WTC11 (cell line): ENCODE results near the gene LAMB4. TPM values are rescaled to one million over a fixed set of nuclear protein-coding genes. Genes with fewer than 3 reads are reported as not detected.

Experiments
- ATAC-seq: fragments of 200-7000 bp; cut with Tn5 transposase; 2 replicates; pipeline ENCODE4 v1.10.0; 2021; ENCODE audit warnings: mild to moderate bottlenecking, moderate library complexity
- CTCF ChIA-PET: fragments of 300-600 bp; sonication (Branson Sonifier 250); formaldehyde crosslinking; loops from one replicate; lab custom pipeline; 2021; ENCODE audit warnings: antibody characterized with exemption; lab: Charles Lee
- POLR2A ChIA-PET: fragments of 350-600 bp; sonication (Branson Sonifier 250); formaldehyde crosslinking; loops from one replicate; lab custom pipeline; 2021; ENCODE audit warnings: antibody characterized with exemption; lab: Charles Lee
- DNase-seq: peaks from one replicate; pipeline ENCODE4 v3.0.0; 2021; ENCODE audit warnings: low spot score
- H3K27ac Mint-ChIP-seq: 2 replicates; pipeline ENCODE4 v1.8.0; 2021; ENCODE audit warnings: mixed read lengths
- H3K27me3 Mint-ChIP-seq: 2 replicates; pipeline ENCODE4 v1.8.0; 2021; ENCODE audit warnings: low read depth, mild to moderate bottlenecking, moderate library complexity, mixed read lengths
- H3K36me3 Mint-ChIP-seq: 2 replicates; pipeline ENCODE4 v1.8.0; 2021; ENCODE audit warnings: mixed read lengths
- H3K4me1 Mint-ChIP-seq: 2 replicates; pipeline ENCODE4 v1.8.0; 2022; ENCODE audit warnings: mixed read lengths
- H3K4me3 Mint-ChIP-seq: 2 replicates; pipeline ENCODE4 v1.8.0; 2021; ENCODE audit warnings: mild to moderate bottlenecking, moderate library complexity, mixed read lengths
- H3K9me3 Mint-ChIP-seq: 2 replicates; pipeline ENCODE4 v1.8.0; 2021; ENCODE audit warnings: mixed read lengths
- ATF1 ChIP-seq: sonication (generic); formaldehyde crosslinking; IDR thresholded peaks from 2 replicates; pipeline ENCODE4 v1.8.1; 2023; ENCODE audit warnings: mild to moderate bottlenecking, moderate library complexity, missing genetic modification reagents
- ATF2 ChIP-seq: sonication (generic); formaldehyde crosslinking; IDR thresholded peaks from 2 replicates; pipeline ENCODE4 v1.8.1; 2022; ENCODE audit warnings: low read depth, missing genetic modification reagents, borderline replicate concordance
- CREB1 ChIP-seq: sonication (generic); formaldehyde crosslinking; IDR thresholded peaks from 2 replicates; pipeline ENCODE4 v1.8.0; 2023; ENCODE audit warnings: mild to moderate bottlenecking, missing genetic modification reagents
- E2F4 ChIP-seq: sonication (generic); formaldehyde crosslinking; IDR thresholded peaks from 2 replicates; pipeline ENCODE4 v1.8.1; 2022; ENCODE audit warnings: low read depth, mild to moderate bottlenecking, moderate library complexity, missing genetic modification reagents, borderline replicate concordance
- EMX1 ChIP-seq: fragments of 250-450 bp; sonication (Bioruptor Pico); IDR thresholded peaks from 2 replicates; pipeline ENCODE4 v1.8.0; 2021; ENCODE audit warnings: mild to moderate bottlenecking
- ERG ChIP-seq: fragments of 250-450 bp; sonication (Bioruptor Pico); IDR thresholded peaks from 2 replicates; pipeline ENCODE4 v1.8.0; 2021; ENCODE audit warnings: mild to moderate bottlenecking
- GRHL2 ChIP-seq: fragments of 250-450 bp; sonication (Bioruptor Pico); IDR thresholded peaks from 2 replicates; pipeline ENCODE4 v1.8.0; 2022; ENCODE audit warnings: mild to moderate bottlenecking, moderate library complexity; ENCODE audit not compliant: insufficient replicate concordance, severe bottlenecking
- GTF2I ChIP-seq: fragments of 250-450 bp; sonication (Bioruptor Pico); conservative IDR thresholded peaks from 2 replicates; pipeline ENCODE4 v1.4.0; 2021; ENCODE audit warnings: mild to moderate bottlenecking
- IRF1 ChIP-seq: sonication (generic); formaldehyde crosslinking; IDR thresholded peaks from 2 replicates; pipeline ENCODE4 v1.8.0; 2023; ENCODE audit warnings: missing genetic modification reagents
- IRF2 ChIP-seq: sonication (generic); formaldehyde crosslinking; IDR thresholded peaks from 2 replicates; pipeline ENCODE4 v1.8.0; 2022; ENCODE audit warnings: low read depth, missing genetic modification reagents, borderline replicate concordance
- JUN ChIP-seq: sonication (generic); formaldehyde crosslinking; IDR thresholded peaks from 2 replicates; pipeline ENCODE4 v1.8.0; 2023; ENCODE audit warnings: mild to moderate bottlenecking, missing genetic modification reagents
- MXD4 ChIP-seq: fragments of 250-450 bp; sonication (Bioruptor Pico); IDR thresholded peaks from 2 replicates; pipeline ENCODE4 v1.8.0; 2021; ENCODE audit warnings: mild to moderate bottlenecking, moderate library complexity, borderline replicate concordance
- NFATC4 ChIP-seq: fragments of 250-450 bp; sonication (Bioruptor Pico); IDR thresholded peaks from 2 replicates; pipeline ENCODE4 v1.9.0; 2021; ENCODE audit warnings: mild to moderate bottlenecking
- NFYB ChIP-seq: sonication (generic); formaldehyde crosslinking; conservative IDR thresholded peaks from 2 replicates; pipeline ENCODE4 v1.8.0; 2022; ENCODE audit warnings: low read depth, missing genetic modification reagents
- PRDM15 ChIP-seq: sonication (generic); formaldehyde crosslinking; IDR thresholded peaks from 2 replicates; pipeline ENCODE4 v1.8.0; 2022; ENCODE audit warnings: missing genetic modification reagents
- PREB ChIP-seq: sonication (generic); formaldehyde crosslinking; IDR thresholded peaks from 2 replicates; pipeline ENCODE4 v1.8.1; 2022; ENCODE audit warnings: mild to moderate bottlenecking, missing genetic modification reagents, moderate library complexity, borderline replicate concordance
- TEAD4 ChIP-seq: sonication (generic); formaldehyde crosslinking; IDR thresholded peaks from 2 replicates; pipeline ENCODE4 v1.8.0; 2022; ENCODE audit warnings: mild to moderate bottlenecking, missing genetic modification reagents
- TP53 ChIP-seq: sonication (generic); formaldehyde crosslinking; IDR thresholded peaks from 2 replicates; pipeline ENCODE4 v1.8.1; 2023; ENCODE audit warnings: mild to moderate bottlenecking, missing genetic modification reagents
- ZNF219 ChIP-seq: sonication (generic); formaldehyde crosslinking; IDR thresholded peaks from 2 replicates; pipeline ENCODE4 v1.8.0; 2023; ENCODE audit warnings: missing genetic modification reagents, mild to moderate bottlenecking, borderline replicate concordance
- ZNF532 ChIP-seq: fragments of 250-450 bp; sonication (Bioruptor Pico); IDR thresholded peaks from 2 replicates; pipeline ENCODE4 v1.9.0; 2021; ENCODE audit warnings: mild to moderate bottlenecking, borderline replicate concordance
- total RNA-seq: library from RNA; stranded (reverse); gene quantifications from 3 replicates; pipeline ENCODE4 v1.2.3, GENCODE V29; 2021

The LAMB4 gene
- total RNA-seq, 1 experiment from 2014 or later = not detected

GRCh38 chr7:108149119-108149518 is 19.0 kb upstream of the LAMB4 start:
- Mint-ChIP-seq H3K4me3 (no peak overlapping the region), H3K36me3 (no peaks in the 10 kb centered on the region), H3K4me1 (peaks cover 3% of the 10 kb centered on the region; the same call in 1 of the 2 replicates), H3K27me3 (no peaks in the 10 kb centered on the region), H3K9me3 (no peaks in the 10 kb centered on the region), H3K27ac (no peak overlapping the region)
- CTCF ChIA-PET = interaction anchor here (1.8 kb wide), 1 partner anchor 35 kb away, joined by 5 read pairs; no protein-coding TSS in a partner anchor
- DNase-seq = no peak
- POLR2A ChIA-PET = no interaction called here
- TF ChIP-seq TP53 = no peak
- no peak for TF ChIP-seq IRF2 (CRISPR knock-in tag)
- no peak for TF ChIP-seq ZNF219 (CRISPR knock-in tag)
- no peak for TF ChIP-seq JUN (CRISPR knock-in tag)
- TF ChIP-seq CREB1 = no peak
- TF ChIP-seq NFYB (CRISPR knock-in tag) = no peak
- TF ChIP-seq ATF2 = no peak
- TF ChIP-seq IRF1 (CRISPR knock-in tag) = no peak
- no peak for TF ChIP-seq EMX1 (CRISPR knock-in tag)
- TF ChIP-seq GTF2I = no peak
- no peak for TF ChIP-seq PRDM15 (CRISPR knock-in tag)
- no peak for TF ChIP-seq E2F4 (CRISPR knock-in tag)
- TF ChIP-seq MXD4 (CRISPR knock-in tag) = no peak
- TF ChIP-seq ZNF532 (CRISPR knock-in tag) = no peak
- TF ChIP-seq ERG (CRISPR knock-in tag) = no peak
- TF ChIP-seq GRHL2 (CRISPR knock-in tag) = no peak
- no peak for TF ChIP-seq NFATC4 (CRISPR knock-in tag)
- TF ChIP-seq PREB = no peak
- no peak for TF ChIP-seq ATF1 (CRISPR knock-in tag)
- TF ChIP-seq TEAD4 (CRISPR knock-in tag) = no peak
- no peak for ATAC-seq
